GM18526 (cell line): ENCODE results near the gene CACNA1B.

Experiments used
- POLR2A ChIP-seq: IDR thresholded peaks from 3 replicates; pipeline ENCODE4 v1.6.1; 2011; ENCODE audit not compliant: insufficient read length; ENCODE audit errors: extremely low read depth

Gene CACNA1B

GRCh38 chr9:138017200-138017599 lies 139.6 kb downstream of the CACNA1B start:
- no peak for TF ChIP-seq POLR2A

GRCh38 chr9:138020120-138020794 lies 142.7 kb downstream of the CACNA1B start:
- TF ChIP-seq POLR2A: no peak

GRCh38 chr9:138020795-138021182 lies 143.2 kb downstream of the CACNA1B start:
- TF ChIP-seq POLR2A: no peak

GRCh38 chr9:138021251-138022056 lies 143.9 kb downstream of the CACNA1B start:
- no peak for TF ChIP-seq POLR2A

GRCh38 chr9:138022121-138022741 lies 144.6 kb downstream of the CACNA1B start:
- TF ChIP-seq POLR2A: no peak

- no peak for TF ChIP-seq POLR2A
Measured at GRCh38 chr9:138022756-138023393, 145.3 kb downstream of the CACNA1B start.

GRCh38 chr9:138023394-138024124 lies 146.0 kb downstream of the CACNA1B start:
- TF ChIP-seq POLR2A: no peak

- TF ChIP-seq POLR2A: no peak
Measured at GRCh38 chr9:138024131-138024530, 146.5 kb downstream of the CACNA1B start.

- no peak for TF ChIP-seq POLR2A
Measured at GRCh38 chr9:138024831-138025291, 147.3 kb downstream of the CACNA1B start.

GRCh38 chr9:138025417-138025816 lies 147.8 kb downstream of the CACNA1B start:
- no peak for TF ChIP-seq POLR2A

GRCh38 chr9:138025908-138026307 lies 148.3 kb downstream of the CACNA1B start:
- no peak for TF ChIP-seq POLR2A

GRCh38 chr9:138028596-138028995 lies 151.0 kb downstream of the CACNA1B start:
- no peak for TF ChIP-seq POLR2A

GRCh38 chr9:138031186-138031585 lies 153.6 kb downstream of the CACNA1B start:
- TF ChIP-seq POLR2A: no peak

- TF ChIP-seq POLR2A: no peak
Measured at GRCh38 chr9:138033950-138034349, 156.4 kb downstream of the CACNA1B start.

GRCh38 chr9:138037140-138037539 lies 159.6 kb downstream of the CACNA1B start:
- no peak for TF ChIP-seq POLR2A
